ENCODE results near the gene MARS2. TPM values are rescaled to one million over a fixed set of nuclear protein-coding genes. Genes with fewer than 3 reads are reported as not detected.
"Not testable (repeated sequence)": the region's sequence is repeated elsewhere in the genome, so short reads cannot be mapped to it uniquely, and the experiment has no call there.

Gene MARS2
- total RNA-seq, 6 donors from 2014 or later: 3.1 to 12.6 (median 6.4) TPM

GRCh38 chr2:197705912-197706838 is 1.0 kb downstream of the MARS2 start:
- no peak for TF ChIP-seq EP300 (IDR thresholded peaks at IDR 0.05)
- no peak for TF ChIP-seq CTCF (IDR thresholded peaks at IDR 0.05)
- no peak for TF ChIP-seq POLR2AphosphoS5 (IDR thresholded peaks at IDR 0.05)
- TF ChIP-seq POLR2A (IDR thresholded peaks at IDR 0.05): no peak
- no peaks in the 10 kb centered on the region for H3K27me3 ChIP-seq
- H3K4me3 ChIP-seq: peak overlapping the region; percentile 61 to 98 (median 79)
- no peaks in the 10 kb centered on the region for H3K9me3 ChIP-seq
- peak overlapping the region; percentile 74 to 84 (median 81) for H3K27ac ChIP-seq
- ATAC-seq (ENCODE audit: low FRiP score in 2 of 2): peak in 1 of 2 donors; percentile 26
- H3K36me3 ChIP-seq: no peaks in the 10 kb centered on the region
- H3K4me1 ChIP-seq: peaks cover 29 to 46% (median 32%) of the 10 kb centered on the region in 4 donors
- WGBS, 2 donors: 18 to 28% methylated on average over 22 to 34 of the region's 38 CpGs
- DNase-seq: peak in 1 of 2 donors; percentile 35

DNA sequence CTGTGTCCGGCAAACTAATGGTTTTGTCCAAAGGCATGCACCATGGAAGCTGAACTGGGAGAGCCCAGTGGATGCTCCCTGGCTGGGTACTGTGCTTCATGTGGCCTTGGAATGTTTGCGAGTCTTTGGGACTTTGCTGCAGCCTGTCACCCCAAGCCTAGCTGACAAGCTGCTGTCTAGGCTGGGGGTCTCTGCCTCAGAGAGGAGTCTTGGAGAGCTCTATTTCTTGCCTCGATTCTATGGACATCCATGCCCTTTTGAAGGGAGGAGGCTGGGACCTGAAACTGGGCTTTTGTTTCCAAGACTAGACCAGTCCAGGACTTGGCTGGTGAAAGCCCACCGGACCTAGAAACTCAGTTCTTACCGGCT is 1.7 kb downstream of the MARS2 start:
- Histone ChIP-seq H3K4me3 (peak overlapping the region in 3 of 4 donors; percentile 61 to 98 (median 65)), H3K9me3 (no peaks in the 10 kb centered on the region), H3K27me3 (no peaks in the 10 kb centered on the region), H3K27ac (no peak overlapping the region), H3K4me1 (peaks cover 29 to 46% (median 32%) of the 10 kb centered on the region in 4 donors), H3K36me3 (peaks cover 0 to 4% (median 0%) of the 10 kb centered on the region in 4 donors)
- ATAC-seq (ENCODE audit: low FRiP score in 2 of 2) (no peak), DNase-seq (no peak)
- 55 to 68% methylated on average over 5 of the region's 5 CpGs for WGBS, 2 donors
- TF ChIP-seq EP300 (IDR thresholded peaks at IDR 0.05) (no peak), CTCF (IDR thresholded peaks at IDR 0.05) (no peak), POLR2AphosphoS5 (IDR thresholded peaks at IDR 0.05) (no peak), POLR2A (IDR thresholded peaks at IDR 0.05) (no peak)

- DNase-seq (no peak), ATAC-seq (ENCODE audit: low FRiP score in 2 of 2) (no peak)
- Histone ChIP-seq H3K4me1 (peaks cover 29 to 46% (median 32%) of the 10 kb centered on the region in 4 donors), H3K27ac (no peak overlapping the region), H3K27me3 (no peaks in the 10 kb centered on the region), H3K9me3 (no peaks in the 10 kb centered on the region), H3K36me3 (peaks cover 0 to 7% (median 0%) of the 10 kb centered on the region in 4 donors), H3K4me3 (peak overlapping the region in 3 of 4 donors; percentile 4 to 98 (median 61))
- 9 to 13% methylated on average over 4 of the region's 4 CpGs for WGBS, 2 donors
- TF ChIP-seq POLR2AphosphoS5 (IDR thresholded peaks at IDR 0.05): no peak
- TF ChIP-seq CTCF (IDR thresholded peaks at IDR 0.05): peak; percentile 43 to 67 (median 62)
Observed at GRCh38 chr2:197707316-197708213, 2.4 kb downstream of the MARS2 start.

DNA sequence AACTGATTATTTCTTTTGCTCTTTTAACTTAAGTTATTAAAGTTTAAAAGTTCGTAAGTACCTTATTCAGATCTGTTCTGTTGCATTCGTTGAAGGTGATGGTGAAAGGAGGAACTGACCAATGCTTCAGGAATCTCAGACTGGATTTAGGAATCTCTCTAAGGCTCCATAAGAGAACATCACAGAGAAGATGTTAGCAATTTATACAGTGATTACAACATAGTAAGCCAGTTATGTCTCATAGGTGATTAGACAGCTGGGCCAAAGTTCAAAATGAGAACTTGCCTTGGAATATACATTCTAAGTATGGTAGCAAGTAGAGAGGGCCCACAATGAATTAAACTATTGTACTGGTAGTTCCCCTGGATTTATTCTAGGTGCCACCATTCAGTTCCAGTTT is 3.2 kb downstream of the MARS2 start:
- 50 to 53% methylated on average over 2 of the region's 2 CpGs for WGBS, 2 donors
- DNase-seq (no peak), ATAC-seq (ENCODE audit: low FRiP score in 2 of 2) (no peak)
- Histone ChIP-seq H3K4me3 (no peak overlapping the region), H3K4me1 (peaks cover 29 to 46% (median 32%) of the 10 kb centered on the region in 4 donors), H3K9me3 (no peaks in the 10 kb centered on the region), H3K36me3 (peaks cover 0 to 7% (median 0%) of the 10 kb centered on the region in 4 donors), H3K27ac (no peak overlapping the region), H3K27me3 (no peaks in the 10 kb centered on the region)
- TF ChIP-seq CTCF (IDR thresholded peaks at IDR 0.05): no peak
- TF ChIP-seq POLR2A (IDR thresholded peaks at IDR 0.05): no peak
- TF ChIP-seq EP300 (IDR thresholded peaks at IDR 0.05): no peak
- no peak for TF ChIP-seq POLR2AphosphoS5 (IDR thresholded peaks at IDR 0.05)

DNA sequence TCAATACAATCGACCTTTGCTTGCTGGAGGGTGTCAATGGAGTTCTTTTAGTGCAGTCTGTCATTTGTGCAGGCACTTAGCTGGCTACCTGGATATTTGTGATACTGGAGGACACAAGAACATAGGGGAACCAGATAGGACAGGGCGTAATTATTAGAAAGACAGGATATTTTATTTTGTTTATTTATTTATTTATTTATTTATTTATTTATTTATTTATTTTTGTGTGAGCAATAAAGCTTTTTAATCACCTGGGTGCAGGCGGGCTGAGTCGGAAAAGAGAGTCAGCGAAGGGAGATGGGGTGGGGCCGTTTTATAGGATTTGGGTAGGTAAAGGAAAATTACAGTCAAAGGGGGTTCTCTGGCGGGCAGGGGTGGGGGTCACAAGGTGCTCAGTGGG is 4.0 kb downstream of the MARS2 start:
- not testable (repeated sequence) for H3K27me3 ChIP-seq; ATAC-seq (ENCODE audit: low FRiP score in 2 of 2); DNase-seq; H3K36me3 ChIP-seq; H3K4me3 ChIP-seq; H3K9me3 ChIP-seq; H3K27ac ChIP-seq
- 91 to 93% methylated on average over 7 of the region's 7 CpGs for WGBS, 2 donors
- peaks cover 29 to 46% (median 32%) of the 10 kb centered on the region in 4 donors for H3K4me1 ChIP-seq
